BE2C (cell line): ENCODE data around the gene INPP1.

Source experiments
- DNase-seq: peaks from one replicate; pipeline ENCODE4 v3.0.0-alpha.2; 2020
- H3K27me3 ChIP-seq: fragments of 250-450 bp; sonication (Bioruptor Pico); 2 replicates; pipeline ENCODE4 v1.5.1; 2020; ENCODE audit warnings: mild to moderate bottlenecking
- H3K36me3 ChIP-seq: fragments of 250-450 bp; sonication (Bioruptor Pico); 2 replicates; pipeline ENCODE4 v1.5.1; 2020; ENCODE audit warnings: mild to moderate bottlenecking
- H3K4me1 ChIP-seq: fragments of 250-450 bp; sonication (Bioruptor Pico); 2 replicates; pipeline ENCODE4 v1.5.1; 2020
- H3K4me3 ChIP-seq: 2 replicates; pipeline ENCODE4 v1.5.1; 2011; ENCODE audit warnings: low read depth, low read length
- H3K9me3 ChIP-seq: fragments of 250-450 bp; sonication (Bioruptor Pico); 2 replicates; pipeline ENCODE4 v1.5.1; 2020
- TF ChIP-seq, protein P1 (sequence below): IDR thresholded peaks from 2 replicates; pipeline ENCODE4 v1.5.1; 2012; ENCODE audit warnings: mild to moderate bottlenecking, low read depth, low read length

Gene INPP1

DNA sequence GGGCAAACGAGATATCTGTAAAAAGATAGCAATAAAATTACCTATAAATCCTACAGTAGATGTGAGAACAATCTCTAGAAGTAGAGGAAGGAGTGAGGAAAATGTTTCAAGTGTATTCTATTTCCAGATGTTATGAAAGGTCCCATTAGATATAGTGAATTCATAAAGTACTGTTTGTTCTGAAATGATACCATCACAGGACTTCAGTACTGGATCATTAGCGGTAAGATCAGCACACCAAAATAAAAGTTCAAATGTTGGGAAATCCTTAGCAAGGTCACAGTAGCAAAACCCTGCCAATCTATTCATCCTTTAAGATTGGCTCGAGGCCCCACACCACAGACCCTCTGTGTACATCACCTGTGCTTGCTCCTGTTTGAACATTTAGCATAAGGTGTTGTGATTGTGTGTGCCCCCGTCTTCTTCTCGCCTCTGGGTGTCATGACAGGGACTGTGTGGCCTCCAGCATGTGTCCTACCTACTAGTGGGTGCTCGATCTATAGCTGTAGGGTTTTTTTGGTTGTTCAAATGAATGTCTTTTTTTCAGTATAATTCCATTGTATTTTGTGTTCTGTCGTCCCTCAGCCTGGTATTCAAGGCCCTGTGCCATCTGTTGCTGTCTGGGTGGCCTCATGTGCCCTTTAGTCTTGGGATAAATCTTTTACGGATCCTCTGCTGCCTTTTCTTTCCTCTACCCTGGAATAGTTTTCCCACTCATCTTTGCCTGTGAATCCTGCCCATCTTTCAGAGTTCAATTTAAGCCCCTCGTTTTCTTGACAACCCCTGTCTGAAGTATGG, 73.9 kb downstream of the INPP1 start:
- Histone ChIP-seq H3K27me3 (no peaks in the 10 kb centered on the region), H3K36me3 (no peaks in the 10 kb centered on the region), H3K4me3 (no peak overlapping the region), H3K4me1 (peaks cover 6% of the 10 kb centered on the region), H3K9me3 (no peaks in the 10 kb centered on the region)
- TF ChIP-seq, protein P1, sequence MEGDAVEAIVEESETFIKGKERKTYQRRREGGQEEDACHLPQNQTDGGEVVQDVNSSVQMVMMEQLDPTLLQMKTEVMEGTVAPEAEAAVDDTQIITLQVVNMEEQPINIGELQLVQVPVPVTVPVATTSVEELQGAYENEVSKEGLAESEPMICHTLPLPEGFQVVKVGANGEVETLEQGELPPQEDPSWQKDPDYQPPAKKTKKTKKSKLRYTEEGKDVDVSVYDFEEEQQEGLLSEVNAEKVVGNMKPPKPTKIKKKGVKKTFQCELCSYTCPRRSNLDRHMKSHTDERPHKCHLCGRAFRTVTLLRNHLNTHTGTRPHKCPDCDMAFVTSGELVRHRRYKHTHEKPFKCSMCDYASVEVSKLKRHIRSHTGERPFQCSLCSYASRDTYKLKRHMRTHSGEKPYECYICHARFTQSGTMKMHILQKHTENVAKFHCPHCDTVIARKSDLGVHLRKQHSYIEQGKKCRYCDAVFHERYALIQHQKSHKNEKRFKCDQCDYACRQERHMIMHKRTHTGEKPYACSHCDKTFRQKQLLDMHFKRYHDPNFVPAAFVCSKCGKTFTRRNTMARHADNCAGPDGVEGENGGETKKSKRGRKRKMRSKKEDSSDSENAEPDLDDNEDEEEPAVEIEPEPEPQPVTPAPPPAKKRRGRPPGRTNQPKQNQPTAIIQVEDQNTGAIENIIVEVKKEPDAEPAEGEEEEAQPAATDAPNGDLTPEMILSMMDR: no peak
- DNase-seq: no peak

DNA sequence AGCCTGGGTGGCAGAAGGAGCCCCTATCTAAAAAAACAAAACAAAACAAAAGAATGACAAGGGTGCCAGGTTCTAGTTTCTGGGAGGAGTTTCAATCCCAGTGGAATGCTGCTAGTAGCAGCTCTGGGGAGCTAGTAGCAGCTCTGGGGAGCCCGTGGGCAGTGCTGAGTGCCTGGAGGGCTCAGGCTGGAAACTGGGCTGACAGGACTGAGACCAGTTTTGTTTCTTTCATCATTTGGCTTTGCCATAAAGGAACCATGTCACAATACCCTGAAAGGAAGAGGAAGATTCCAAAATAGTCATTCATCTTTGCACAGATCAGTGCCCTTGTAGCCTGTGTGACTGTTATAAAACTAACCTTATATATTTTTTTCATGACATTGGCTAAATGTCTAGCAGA, 75.3 kb downstream of the INPP1 start:
- H3K4me1 ChIP-seq: peaks cover 6% of the 10 kb centered on the region
- H3K36me3 ChIP-seq: no peaks in the 10 kb centered on the region
- TF ChIP-seq, protein P1: no peak
- no peak overlapping the region for H3K4me3 ChIP-seq
- H3K27me3 ChIP-seq: no peaks in the 10 kb centered on the region
- no peak for DNase-seq
- H3K9me3 ChIP-seq: no peaks in the 10 kb centered on the region

DNA sequence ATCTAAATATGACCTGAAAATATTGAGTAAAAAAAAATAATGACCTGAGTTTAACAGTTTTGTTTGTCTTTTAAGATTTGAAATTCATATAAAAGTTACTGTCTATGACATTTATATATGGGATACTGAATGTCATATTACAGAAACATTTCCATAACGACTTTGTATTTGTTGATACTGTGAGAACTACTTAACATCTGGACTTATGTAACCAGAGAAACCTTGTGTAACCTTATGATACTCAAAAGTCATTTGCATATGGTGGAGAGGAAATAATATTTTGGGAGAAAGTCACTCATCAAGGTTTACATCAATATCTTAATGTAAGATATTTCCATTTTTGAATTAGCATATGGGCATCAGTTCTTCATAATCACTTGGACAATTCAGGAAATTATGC, 77.4 kb downstream of the INPP1 start:
- peaks cover 6% of the 10 kb centered on the region for H3K4me1 ChIP-seq
- H3K4me3 ChIP-seq: no peak overlapping the region
- H3K27me3 ChIP-seq: no peaks in the 10 kb centered on the region
- DNase-seq: no peak
- TF ChIP-seq, protein P1: no peak
- H3K36me3 ChIP-seq: no peaks in the 10 kb centered on the region
- H3K9me3 ChIP-seq: no peaks in the 10 kb centered on the region
